NCI-H2227 (cell line): ENCODE results near the gene SLC25A20.
A peak's percentile ranks its signal among the peaks of the same experiment; 100 is the strongest.
"Not testable (repeated sequence)": the region's sequence is repeated elsewhere in the genome, so short reads cannot be mapped to it uniquely, and the experiment has no call there.

Experiments
- DNase-seq: peaks from one replicate; lab custom pipeline; 2025; ENCODE audit not compliant: unreplicated experiment; lab: John Stamatoyannopoulos, UW

Gene SLC25A20

DNA sequence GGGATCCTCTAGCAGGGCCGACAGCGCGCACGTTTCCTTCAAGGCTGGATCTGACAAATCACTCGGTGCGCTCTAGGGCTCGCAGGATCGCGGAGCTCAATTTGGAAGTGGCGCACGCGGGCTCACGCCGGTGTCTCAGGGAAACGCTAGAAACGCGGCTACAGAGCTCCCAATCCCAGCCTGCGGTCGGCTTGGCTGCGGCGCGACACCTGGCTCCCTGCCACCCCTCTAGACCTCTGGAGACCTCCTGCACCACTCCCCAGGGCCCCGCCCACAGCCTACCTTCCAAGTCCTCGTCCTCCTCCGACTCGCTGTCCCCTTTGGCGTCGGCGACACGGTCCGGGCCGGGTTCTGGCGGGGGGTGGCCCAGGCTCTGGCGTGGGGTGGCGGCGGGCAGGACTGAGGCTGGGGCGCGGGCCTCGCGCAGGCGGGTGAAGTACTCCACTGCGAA, 51.6 kb downstream of the SLC25A20 start:
- DNase-seq: peak; percentile 69

GRCh38 chr3:48845170-48845569, 53.5 kb downstream of the SLC25A20 start:
- DNase-seq: peak; percentile 5

DNA sequence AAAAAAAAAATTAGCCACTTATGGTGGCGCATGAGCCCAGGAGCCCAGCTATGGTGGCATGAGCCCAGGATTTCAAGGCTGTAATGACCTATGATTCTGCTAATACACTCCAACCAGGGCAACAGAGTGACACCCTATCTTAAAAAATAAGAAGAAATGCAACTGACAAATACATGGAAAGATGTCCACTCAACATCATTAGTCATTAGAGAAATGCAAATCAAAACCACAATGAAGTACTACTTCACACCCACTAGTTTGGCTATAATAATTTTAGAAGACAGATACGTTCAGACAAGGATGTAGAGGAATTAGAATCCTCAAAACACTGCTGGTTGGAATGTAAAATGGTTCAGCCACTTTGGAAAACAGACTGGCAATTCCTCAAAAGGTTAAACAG, 61.5 kb downstream of the SLC25A20 start:
- no peak for DNase-seq

GRCh38 chr3:48835650-48836366, 62.9 kb downstream of the SLC25A20 start:
- no peak for DNase-seq

DNA sequence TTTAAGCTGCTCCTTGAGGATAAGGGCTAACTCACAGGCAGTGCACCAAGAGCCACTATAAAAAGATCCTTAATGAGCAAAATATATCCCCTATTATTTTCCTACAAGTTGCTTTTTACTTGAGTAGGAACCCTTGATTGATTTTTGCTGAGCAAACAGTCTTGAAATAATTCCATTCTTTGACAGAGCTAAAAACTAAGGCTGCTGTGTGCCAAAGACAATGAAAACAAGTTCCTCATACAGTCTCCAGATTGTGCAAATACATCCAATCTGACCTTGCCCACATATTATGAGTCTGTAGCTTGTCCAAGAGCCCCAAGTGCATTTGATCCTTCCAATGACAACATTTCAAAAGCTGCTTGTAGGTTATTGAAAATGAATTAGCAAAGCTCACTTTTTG, 66.0 kb downstream of the SLC25A20 start:
- no peak for DNase-seq

- DNase-seq: no peak
Observed at GRCh38 chr3:48830715-48831114, 68.0 kb downstream of the SLC25A20 start.

GRCh38 chr3:48829525-48829924, 69.2 kb downstream of the SLC25A20 start:
- DNase-seq: not testable (repeated sequence)

DNA sequence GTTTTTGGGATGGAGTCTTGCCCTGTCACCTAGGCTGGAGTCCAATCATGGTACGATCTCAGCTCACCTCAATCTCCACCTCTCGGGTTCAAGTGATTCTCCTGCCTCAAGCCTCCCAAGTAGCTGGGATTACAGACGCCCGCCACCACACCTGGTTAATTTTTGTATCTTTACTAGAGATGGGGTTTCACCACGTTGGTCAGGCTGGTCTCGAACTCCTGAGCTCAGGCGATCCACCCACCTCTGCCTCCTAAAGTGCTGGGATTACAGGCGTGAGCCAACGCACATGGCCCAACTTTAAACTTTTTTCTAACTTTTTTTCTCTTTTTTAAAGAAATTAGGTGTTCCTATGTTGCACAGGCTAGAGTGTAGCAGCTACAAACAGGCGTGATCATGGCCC, 70.8 kb downstream of the SLC25A20 start:
- DNase-seq: not testable (repeated sequence)

GRCh38 chr3:48826451-48826850, 72.2 kb downstream of the SLC25A20 start:
- no peak for DNase-seq

DNA sequence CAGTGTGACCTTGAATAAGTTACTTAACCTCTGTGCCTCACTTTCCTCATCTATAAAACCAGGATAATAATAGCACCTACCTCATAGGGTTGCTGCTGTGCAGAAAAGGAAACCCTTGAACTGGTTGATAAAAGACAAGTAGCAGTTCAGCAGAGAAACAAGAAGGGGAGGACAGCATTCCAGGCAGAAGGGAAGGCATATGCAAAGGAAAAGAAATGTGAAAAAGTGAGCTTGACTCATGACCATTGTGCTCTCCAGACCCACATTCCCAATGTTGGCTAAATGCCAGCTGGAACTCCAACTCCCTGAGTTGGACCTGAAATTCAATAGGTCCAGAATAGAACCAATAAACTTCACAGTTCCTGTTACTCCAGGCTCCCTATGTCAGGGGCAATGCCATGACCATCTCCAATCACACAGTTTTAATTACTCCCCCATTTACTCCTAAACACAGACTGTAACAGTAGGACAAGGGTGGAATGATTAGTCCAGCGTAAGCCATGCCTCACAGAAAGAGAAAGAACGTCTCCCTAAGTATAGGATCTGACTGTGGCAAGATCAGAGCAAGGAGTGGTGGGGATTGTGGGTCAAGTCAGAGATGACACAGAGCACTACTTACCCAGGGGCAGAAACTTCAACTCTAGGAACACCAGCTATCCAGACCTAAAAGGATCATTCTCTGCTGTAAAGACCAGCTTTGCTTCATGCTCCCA, 77.9 kb downstream of the SLC25A20 start:
- DNase-seq: no peak

- DNase-seq: no peak
Observed at GRCh38 chr3:48819234-48820221, 79.2 kb downstream of the SLC25A20 start.

- DNase-seq: no peak
Observed at GRCh38 chr3:48811524-48811923, 87.2 kb downstream of the SLC25A20 start.
